Hepatocyte (in vitro differentiated cells): ENCODE data around the gene PCDHB12. TPM values are rescaled to one million over a fixed set of nuclear protein-coding genes. Genes with fewer than 3 reads are reported as not detected.
A peak's percentile ranks its signal among the peaks of the same experiment; 100 is the strongest.
"Not testable (repeated sequence)": the region's sequence is repeated elsewhere in the genome, so short reads cannot be mapped to it uniquely, and the experiment has no call there.

Experiments
- DNase-seq: peaks from one replicate; pipeline ENCODE4 v3.0.0-alpha.2; 2016; ENCODE audit warnings: low spot score
- H2AFZ ChIP-seq: fragments of 200-600 bp; sonication (generic); 2 replicates; pipeline ENCODE4 v1.6.0; 2016; ENCODE audit warnings: antibody characterized with exemption, mild to moderate bottlenecking
- H3K27ac ChIP-seq: fragments of 200-600 bp; sonication (generic); 2 replicates; pipeline ENCODE4 v1.5.1; 2016; ENCODE audit warnings: mild to moderate bottlenecking
- H3K27me3 ChIP-seq: fragments of 200-600 bp; sonication (generic); 2 replicates; pipeline ENCODE4 v1.6.1; 2016
- H3K36me3 ChIP-seq: fragments of 200-600 bp; sonication (generic); replicated peaks from 2 replicates; pipeline ENCODE4 v1.5.1; 2016; ENCODE audit warnings: low read depth; ENCODE audit not compliant: insufficient read depth
- H3K4me1 ChIP-seq: fragments of 200-600 bp; sonication (generic); 2 replicates; pipeline ENCODE4 v1.5.1; 2016; ENCODE audit warnings: mild to moderate bottlenecking, moderate library complexity; ENCODE audit not compliant: insufficient read depth
- H3K4me2 ChIP-seq: fragments of 200-600 bp; sonication (generic); 2 replicates; pipeline ENCODE4 v1.6.0; 2016
- H3K4me3 ChIP-seq: fragments of 200-600 bp; sonication (generic); 2 replicates; pipeline ENCODE4 v1.5.1; 2016; ENCODE audit warnings: mild to moderate bottlenecking
- H3K79me2 ChIP-seq: fragments of 200-600 bp; sonication (generic); 2 replicates; pipeline ENCODE4 v1.6.0; 2017; ENCODE audit warnings: mild to moderate bottlenecking
- H3K9me2 ChIP-seq: fragments of 200-600 bp; sonication (generic); replicated peaks from 2 replicates; pipeline ENCODE4 v1.6.0; 2017; ENCODE audit warnings: mild to moderate bottlenecking; ENCODE audit not compliant: insufficient read depth
- H3K9me3 ChIP-seq: fragments of 200-600 bp; sonication (generic); 2 replicates; pipeline ENCODE4 v1.5.1; 2016; ENCODE audit warnings: low read depth, mild to moderate bottlenecking
- H4K20me1 ChIP-seq: fragments of 200-600 bp; sonication (generic); 2 replicates; pipeline ENCODE4 v1.6.0; 2016; ENCODE audit warnings: mild to moderate bottlenecking; ENCODE audit not compliant: insufficient read depth, poor library complexity, severe bottlenecking
- EZH2 ChIP-seq: fragments of 200-600 bp; sonication (generic); IDR thresholded peaks from 2 replicates; pipeline ENCODE4 v1.6.1; 2016; ENCODE audit warnings: antibody characterized with exemption, mild to moderate bottlenecking, borderline replicate concordance
- EZH2phosphoT487 ChIP-seq: fragments of 200-600 bp; sonication (generic); IDR thresholded peaks from one replicate; pipeline ENCODE4 v1.6.1; 2018; ENCODE audit warnings: antibody characterized with exemption, mild to moderate bottlenecking, low read depth, moderate library complexity; ENCODE audit not compliant: unreplicated experiment, severe bottlenecking
- WGBS: methylation state at CpG from one replicate; pipeline ENCODE4 v1.1.6; 2016; ENCODE audit warnings: low lambda C conversion rate; ENCODE audit errors: missing lambda C conversion rate; 5-methylcytosine and 5-hydroxymethylcytosine counted together
- polyA plus RNA-seq: library from polyadenylated mRNA; unstranded; fragments of >200 nt; fragmentation: Nextera tagmentation; extraction: Ambion mirVana; gene quantifications from 2 replicates; pipeline ENCODE4 v1.2.1, GENCODE V29; 2016
- total RNA-seq: library from RNA; depleted of rRNA; stranded (reverse); fragments of >200 nt; gene quantifications from 2 replicates; pipeline ENCODE4 v1.2.3, GENCODE V29; 2014
- TF ChIP-seq, protein P1 (sequence below): fragments of 200-600 bp; sonication (generic); IDR thresholded peaks from 2 replicates; pipeline ENCODE4 v1.5.1; 2016; ENCODE audit warnings: antibody characterized with exemption, mild to moderate bottlenecking; ENCODE audit not compliant: poor library complexity

The PCDHB12 gene
- total and polyA plus RNA-seq, 2 experiments from 2014 or later: 0.86 to 1.1 TPM

DNA sequence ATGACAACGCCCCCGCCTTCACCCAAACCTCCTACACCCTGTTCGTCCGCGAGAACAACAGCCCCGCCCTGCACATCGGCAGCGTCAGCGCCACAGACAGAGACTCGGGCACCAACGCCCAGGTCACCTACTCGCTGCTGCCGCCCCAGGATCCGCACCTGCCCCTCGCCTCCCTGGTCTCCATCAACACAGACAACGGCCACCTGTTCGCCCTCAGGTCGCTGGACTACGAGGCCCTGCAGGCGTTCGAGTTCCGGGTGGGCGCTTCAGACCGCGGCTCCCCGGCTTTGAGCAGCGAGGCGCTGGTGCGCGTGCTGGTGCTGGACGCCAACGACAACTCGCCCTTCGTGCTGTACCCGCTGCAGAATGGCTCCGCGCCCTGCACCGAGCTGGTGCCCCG, 29.1 kb upstream of the PCDHB12 start:
- not testable (repeated sequence) for H3K27me3 ChIP-seq, H3K4me2 ChIP-seq, H3K27ac ChIP-seq, H4K20me1 ChIP-seq, H3K4me3 ChIP-seq, DNase-seq, H2AFZ ChIP-seq, H3K4me1 ChIP-seq, H3K9me2 ChIP-seq, H3K79me2 ChIP-seq, H3K36me3 ChIP-seq
- WGBS: 93% methylated on average over 22 of the region's 39 CpGs
- H3K9me3 ChIP-seq: peaks cover 10% of the 10 kb centered on the region

DNA sequence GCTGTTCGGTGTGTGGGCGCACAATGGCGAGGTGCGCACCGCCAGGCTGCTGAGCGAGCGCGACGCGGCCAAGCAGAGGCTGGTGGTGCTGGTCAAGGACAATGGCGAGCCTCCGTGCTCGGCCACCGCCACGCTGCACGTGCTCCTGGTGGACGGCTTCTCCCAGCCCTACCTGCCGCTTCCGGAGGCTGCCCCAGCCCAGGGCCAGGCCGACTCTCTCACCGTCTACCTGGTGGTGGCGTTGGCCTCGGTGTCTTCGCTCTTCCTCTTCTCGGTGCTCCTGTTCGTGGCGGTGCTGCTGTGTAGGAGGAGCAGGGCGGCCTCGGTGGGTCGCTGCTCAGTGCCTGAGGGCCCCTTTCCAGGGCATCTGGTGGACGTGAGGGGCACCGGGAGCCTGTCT, 28.6 kb upstream of the PCDHB12 start:
- DNase-seq, H3K27me3 ChIP-seq, H4K20me1 ChIP-seq, H3K79me2 ChIP-seq, H3K4me2 ChIP-seq, H2AFZ ChIP-seq, H3K4me3 ChIP-seq, H3K27ac ChIP-seq, H3K9me2 ChIP-seq, H3K4me1 ChIP-seq, H3K36me3 ChIP-seq: not testable (repeated sequence)
- 96% methylated on average over 22 of the region's 32 CpGs for WGBS
- H3K9me3 ChIP-seq: peaks cover 10% of the 10 kb centered on the region

DNA sequence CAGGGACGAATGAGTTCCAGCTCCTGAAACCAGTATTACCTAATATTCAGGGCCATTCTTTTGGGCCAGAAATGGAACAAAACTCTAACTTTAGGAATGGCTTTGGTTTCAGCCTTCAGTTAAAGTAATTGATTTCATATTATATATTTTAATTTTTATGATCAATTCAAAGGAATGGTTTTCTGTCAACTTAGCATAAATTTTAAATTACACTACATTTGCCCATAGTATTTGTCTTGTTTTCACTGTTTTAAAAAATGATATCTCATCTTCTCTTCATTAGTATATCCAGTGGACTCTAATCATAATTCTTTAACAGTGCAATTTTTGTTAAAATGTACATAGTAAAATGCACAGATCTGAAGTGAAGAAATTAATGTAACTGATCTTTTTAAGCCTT, 28.2 kb upstream of the PCDHB12 start:
- Histone ChIP-seq H3K9me2 (no peaks in the 10 kb centered on the region), H3K27me3 (no peaks in the 10 kb centered on the region), H3K4me2 (no peak overlapping the region), H3K27ac (no peak overlapping the region), H3K4me1 (no peaks in the 10 kb centered on the region), H3K36me3 (no peaks in the 10 kb centered on the region), H3K4me3 (no peak overlapping the region), H4K20me1 (no peaks in the 10 kb centered on the region), H3K9me3 (peaks cover 10% of the 10 kb centered on the region), H3K79me2 (no peaks in the 10 kb centered on the region), H2AFZ (no peak overlapping the region)
- WGBS: 90% methylated on average over 1 of the region's 1 CpG
- DNase-seq: no peak
- no peak for TF ChIP-seq EZH2phosphoT487
- TF ChIP-seq, protein P1, sequence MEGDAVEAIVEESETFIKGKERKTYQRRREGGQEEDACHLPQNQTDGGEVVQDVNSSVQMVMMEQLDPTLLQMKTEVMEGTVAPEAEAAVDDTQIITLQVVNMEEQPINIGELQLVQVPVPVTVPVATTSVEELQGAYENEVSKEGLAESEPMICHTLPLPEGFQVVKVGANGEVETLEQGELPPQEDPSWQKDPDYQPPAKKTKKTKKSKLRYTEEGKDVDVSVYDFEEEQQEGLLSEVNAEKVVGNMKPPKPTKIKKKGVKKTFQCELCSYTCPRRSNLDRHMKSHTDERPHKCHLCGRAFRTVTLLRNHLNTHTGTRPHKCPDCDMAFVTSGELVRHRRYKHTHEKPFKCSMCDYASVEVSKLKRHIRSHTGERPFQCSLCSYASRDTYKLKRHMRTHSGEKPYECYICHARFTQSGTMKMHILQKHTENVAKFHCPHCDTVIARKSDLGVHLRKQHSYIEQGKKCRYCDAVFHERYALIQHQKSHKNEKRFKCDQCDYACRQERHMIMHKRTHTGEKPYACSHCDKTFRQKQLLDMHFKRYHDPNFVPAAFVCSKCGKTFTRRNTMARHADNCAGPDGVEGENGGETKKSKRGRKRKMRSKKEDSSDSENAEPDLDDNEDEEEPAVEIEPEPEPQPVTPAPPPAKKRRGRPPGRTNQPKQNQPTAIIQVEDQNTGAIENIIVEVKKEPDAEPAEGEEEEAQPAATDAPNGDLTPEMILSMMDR: no peak
- no peak for TF ChIP-seq EZH2

DNA sequence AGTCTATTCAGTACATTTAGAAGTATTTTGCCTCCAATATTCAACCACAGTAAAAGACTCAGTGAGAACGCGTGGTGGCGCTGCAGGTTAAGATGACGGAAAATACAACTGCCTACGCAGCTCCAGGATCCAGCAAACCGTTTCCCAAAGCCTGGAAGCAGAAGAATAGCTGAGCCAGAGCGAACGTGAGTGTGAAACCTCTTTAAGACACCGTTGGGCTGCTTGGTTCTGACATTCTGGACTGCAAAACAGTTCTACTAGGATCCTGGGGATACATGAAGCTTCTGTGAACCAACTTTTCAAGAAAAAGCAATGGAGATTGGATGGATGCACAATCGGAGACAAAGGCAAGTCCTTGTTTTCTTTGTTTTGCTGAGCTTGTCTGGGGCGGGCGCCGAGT, 26.3 kb upstream of the PCDHB12 start, which contains the start of gene PCDHB16:
Gene PCDHB16 (plus strand): TSS at position 140 of the 400 bp plus-strand sequence. CDS start 173 bp downstream, at position 313.
- Histone ChIP-seq H3K79me2 (no peaks in the 10 kb centered on the region), H3K36me3 (no peaks in the 10 kb centered on the region), H3K9me3 (peaks cover 5% of the 10 kb centered on the region), H3K4me3 (peak within 1 kb of the TSS; percentile 8), H2AFZ (peak within 1 kb of the TSS; percentile 28), H4K20me1 (no peaks in the 10 kb centered on the region), H3K4me2 (peak within 1 kb of the TSS; percentile 51), H3K27me3 (no peaks in the 10 kb centered on the region), H3K9me2 (no peaks in the 10 kb centered on the region), H3K4me1 (no peaks in the 10 kb centered on the region), H3K27ac (peak within 1 kb of the TSS; percentile 67)
- TF ChIP-seq EZH2phosphoT487: no peak
- TF ChIP-seq, protein P1: peak; percentile 43
- TF ChIP-seq EZH2: no peak
- peak; percentile 51 for DNase-seq
- WGBS: 34% methylated on average over 13 of the region's 13 CpGs

DNA sequence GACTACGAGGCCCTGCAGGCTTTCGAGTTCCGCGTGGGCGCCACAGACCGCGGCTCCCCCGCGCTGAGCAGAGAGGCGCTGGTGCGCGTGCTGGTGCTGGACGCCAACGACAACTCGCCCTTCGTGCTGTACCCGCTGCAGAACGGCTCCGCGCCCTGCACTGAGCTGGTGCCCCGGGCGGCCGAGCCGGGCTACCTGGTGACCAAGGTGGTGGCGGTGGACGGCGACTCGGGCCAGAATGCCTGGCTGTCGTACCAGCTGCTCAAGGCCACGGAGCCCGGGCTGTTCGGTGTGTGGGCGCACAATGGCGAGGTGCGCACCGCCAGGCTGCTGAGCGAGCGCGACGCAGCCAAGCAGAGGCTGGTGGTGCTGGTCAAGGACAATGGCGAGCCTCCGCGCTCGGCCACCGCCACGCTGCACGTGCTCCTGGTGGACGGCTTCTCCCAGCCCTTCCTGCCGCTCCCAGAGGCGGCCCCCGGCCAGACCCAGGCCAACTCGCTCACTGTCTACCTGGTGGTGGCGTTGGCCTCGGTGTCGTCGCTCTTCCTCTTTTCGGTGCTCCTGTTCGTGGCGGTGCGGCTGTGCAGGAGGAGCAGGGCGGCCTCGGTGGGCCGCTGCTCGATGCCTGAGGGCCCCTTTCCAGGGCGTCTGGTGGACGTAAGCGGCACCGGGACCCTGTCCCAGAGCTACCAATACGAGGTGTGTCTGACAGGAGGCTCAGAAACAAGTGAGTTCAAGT, 24.2 kb upstream of the PCDHB12 start:
- H3K9me3 ChIP-seq, H2AFZ ChIP-seq, H3K4me1 ChIP-seq, H3K9me2 ChIP-seq, H4K20me1 ChIP-seq, H3K27ac ChIP-seq, H3K27me3 ChIP-seq, H3K4me3 ChIP-seq, DNase-seq, H3K36me3 ChIP-seq, H3K79me2 ChIP-seq, H3K4me2 ChIP-seq: not testable (repeated sequence)
- WGBS: 98% methylated on average over 38 of the region's 69 CpGs
